HEK293 (cell line): ENCODE data around the gene IGFALS.

Experiments
- BCL11A ChIP-seq: fragments of 450-650 bp; formaldehyde crosslinking; IDR thresholded peaks from 2 replicates; pipeline ENCODE4 v1.5.1; 2016; ENCODE audit warnings: low read depth, missing biosample characterization, missing genetic modification characterization
- GLIS1 ChIP-seq: fragments of 450-650 bp; formaldehyde crosslinking; IDR thresholded peaks from 2 replicates; pipeline ENCODE4 v1.5.1; 2016; ENCODE audit warnings: missing biosample characterization, missing genetic modification characterization
- PRDM1 ChIP-seq: fragments of 450-650 bp; formaldehyde crosslinking; IDR thresholded peaks from 2 replicates; pipeline ENCODE4; 2016; ENCODE audit warnings: missing biosample characterization, missing genetic modification characterization
- RBAK ChIP-seq: fragments of 450-650 bp; formaldehyde crosslinking; IDR thresholded peaks from 2 replicates; pipeline ENCODE4 v1.5.1; 2016; ENCODE audit warnings: missing biosample characterization, missing genetic modification characterization
- REPIN1 ChIP-seq: fragments of 450-650 bp; formaldehyde crosslinking; IDR thresholded peaks from 2 replicates; pipeline ENCODE4 v1.5.1; 2017; ENCODE audit warnings: missing biosample characterization, missing genetic modification characterization, low read depth
- ZBTB17 ChIP-seq: fragments of 450-650 bp; formaldehyde crosslinking; IDR thresholded peaks from 2 replicates; pipeline ENCODE4 v1.5.1; 2016; ENCODE audit warnings: missing biosample characterization, missing genetic modification characterization
- ZFP37 ChIP-seq: fragments of 450-650 bp; formaldehyde crosslinking; IDR thresholded peaks from 2 replicates; pipeline ENCODE4 v1.5.1; 2016; ENCODE audit warnings: missing biosample characterization, missing genetic modification characterization
- ZNF132 ChIP-seq: fragments of 450-650 bp; formaldehyde crosslinking; IDR thresholded peaks from 2 replicates; pipeline ENCODE4 v1.5.1; 2017; ENCODE audit warnings: missing biosample characterization, missing genetic modification characterization, borderline replicate concordance
- ZNF16 ChIP-seq: fragments of 450-650 bp; formaldehyde crosslinking; IDR thresholded peaks from 2 replicates; pipeline ENCODE4 v1.5.1; 2016; ENCODE audit warnings: low read depth, missing biosample characterization, missing genetic modification characterization
- ZNF202 ChIP-seq: fragments of 450-650 bp; formaldehyde crosslinking; IDR thresholded peaks from 2 replicates; pipeline ENCODE4 v1.5.1; 2016; ENCODE audit warnings: missing biosample characterization, missing genetic modification characterization, borderline replicate concordance
- ZNF221 ChIP-seq: fragments of 450-650 bp; formaldehyde crosslinking; IDR thresholded peaks from 2 replicates; pipeline ENCODE4 v1.5.1; 2017; ENCODE audit warnings: missing biosample characterization, missing genetic modification characterization, borderline replicate concordance
- ZNF426 ChIP-seq: fragments of 450-650 bp; formaldehyde crosslinking; IDR thresholded peaks from 2 replicates; pipeline ENCODE4 v1.5.1; 2017; ENCODE audit warnings: missing biosample characterization, missing genetic modification characterization, mild to moderate bottlenecking, inconsistent platforms, moderate library complexity
- ZNF596 ChIP-seq: fragments of 450-650 bp; IDR thresholded peaks from 2 replicates; pipeline ENCODE4 v1.5.0; 2018; ENCODE audit warnings: missing biosample characterization, mild to moderate bottlenecking, missing genetic modification characterization, moderate library complexity
- ZNF626 ChIP-seq: fragments of 450-650 bp; sonication (Bioruptor Pico); formaldehyde crosslinking; IDR thresholded peaks from 2 replicates; pipeline ENCODE4 v1.5.1; 2018; ENCODE audit warnings: missing biosample characterization, missing genetic modification characterization, inconsistent platforms
- TF ChIP-seq, protein P1 (sequence below): sonication (generic); formaldehyde crosslinking; IDR thresholded peaks from 2 replicates; pipeline ENCODE4 v1.8.1; 2022; ENCODE audit warnings: mild to moderate bottlenecking, moderate library complexity, missing genetic modification reagents
- TF ChIP-seq, protein P2 (sequence below): fragments of 450-650 bp; formaldehyde crosslinking; IDR thresholded peaks from 2 replicates; pipeline ENCODE4 v1.5.1; 2016; ENCODE audit warnings: missing biosample characterization, missing genetic modification characterization
- TF ChIP-seq, protein P3 (sequence below): fragments of 450-650 bp; formaldehyde crosslinking; IDR thresholded peaks from 2 replicates; pipeline ENCODE4 v1.5.1; 2016; ENCODE audit warnings: missing biosample characterization, missing genetic modification characterization
- TF ChIP-seq, protein P4 (sequence below): fragments of 450-650 bp; formaldehyde crosslinking; conservative IDR thresholded peaks from 2 replicates; pipeline ENCODE4 v1.5.1; 2016; ENCODE audit warnings: low read depth, missing biosample characterization, missing genetic modification characterization
- TF ChIP-seq, protein P5 (sequence below): fragments of 450-650 bp; formaldehyde crosslinking; IDR thresholded peaks from 2 replicates; pipeline ENCODE4 v1.5.1; 2017; ENCODE audit warnings: missing biosample characterization, missing genetic modification characterization
- TF ChIP-seq, protein P6 (sequence below): fragments of 450-650 bp; formaldehyde crosslinking; IDR thresholded peaks from 2 replicates; pipeline ENCODE4 v1.5.1; 2017; ENCODE audit warnings: missing biosample characterization, missing genetic modification characterization
- TF ChIP-seq, protein P7 (sequence below): fragments of 450-650 bp; formaldehyde crosslinking; optimal IDR thresholded peaks from 2 replicates; pipeline ENCODE3; 2016; ENCODE audit warnings: missing biosample characterization, mild to moderate bottlenecking, missing genetic modification characterization

The IGFALS gene

DNA sequence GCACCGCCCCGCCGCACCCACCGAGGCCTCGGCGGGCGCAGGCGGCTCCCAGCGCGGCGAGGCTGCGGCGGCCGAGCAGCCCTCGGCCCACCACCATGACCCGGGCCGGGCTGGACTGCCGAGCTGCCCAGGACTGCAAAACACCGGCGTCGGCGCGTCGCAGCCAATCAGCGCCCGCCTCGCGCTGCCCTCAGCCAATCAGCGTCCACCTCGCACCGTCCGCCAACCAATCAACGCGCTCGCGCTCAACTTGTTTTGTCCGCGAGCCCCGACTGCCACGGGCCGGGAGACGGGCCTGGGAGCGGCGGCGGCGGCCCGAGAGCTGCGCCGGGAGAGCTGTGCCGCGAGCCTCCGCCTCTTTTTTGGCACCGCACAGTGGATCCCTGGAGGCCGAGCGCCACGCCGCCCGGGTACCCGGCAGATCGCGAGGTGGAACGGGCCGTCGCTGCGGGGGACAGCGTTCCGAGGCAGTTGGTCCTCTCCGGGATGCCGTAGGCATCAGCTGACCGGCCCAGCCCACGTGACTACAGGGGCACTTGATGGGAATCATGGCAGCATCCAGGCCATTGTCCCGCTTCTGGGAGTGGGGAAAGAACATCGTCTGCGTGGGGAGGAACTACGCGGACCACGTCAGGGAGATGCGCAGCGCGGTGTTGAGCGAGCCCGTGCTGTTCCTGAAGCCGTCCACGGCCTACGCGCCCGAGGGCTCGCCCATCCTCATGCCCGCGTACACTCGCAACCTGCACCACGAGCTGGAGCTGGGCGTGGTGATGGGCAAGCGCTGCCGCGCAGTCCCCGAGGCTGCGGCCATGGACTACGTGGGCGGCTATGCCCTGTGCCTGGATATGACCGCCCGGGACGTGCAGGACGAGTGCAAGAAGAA is 33.4 kb upstream of the IGFALS start, which contains the start of the genes FAHD1 and HAGH (continued):
- TF ChIP-seq, protein P1, sequence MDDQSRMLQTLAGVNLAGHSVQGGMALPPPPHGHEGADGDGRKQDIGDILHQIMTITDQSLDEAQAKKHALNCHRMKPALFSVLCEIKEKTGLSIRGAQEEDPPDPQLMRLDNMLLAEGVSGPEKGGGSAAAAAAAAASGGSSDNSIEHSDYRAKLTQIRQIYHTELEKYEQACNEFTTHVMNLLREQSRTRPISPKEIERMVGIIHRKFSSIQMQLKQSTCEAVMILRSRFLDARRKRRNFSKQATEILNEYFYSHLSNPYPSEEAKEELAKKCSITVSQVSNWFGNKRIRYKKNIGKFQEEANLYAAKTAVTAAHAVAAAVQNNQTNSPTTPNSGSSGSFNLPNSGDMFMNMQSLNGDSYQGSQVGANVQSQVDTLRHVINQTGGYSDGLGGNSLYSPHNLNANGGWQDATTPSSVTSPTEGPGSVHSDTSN (CRISPR knock-in tag), result peak; percentile 94
- peak; percentile 7; the same call in 1 of the 2 replicates for TF ChIP-seq ZNF221 (tag by site-specific recombination)
- no peak; the same call in 1 of the 2 replicates for TF ChIP-seq ZNF596
- TF ChIP-seq, protein P2, sequence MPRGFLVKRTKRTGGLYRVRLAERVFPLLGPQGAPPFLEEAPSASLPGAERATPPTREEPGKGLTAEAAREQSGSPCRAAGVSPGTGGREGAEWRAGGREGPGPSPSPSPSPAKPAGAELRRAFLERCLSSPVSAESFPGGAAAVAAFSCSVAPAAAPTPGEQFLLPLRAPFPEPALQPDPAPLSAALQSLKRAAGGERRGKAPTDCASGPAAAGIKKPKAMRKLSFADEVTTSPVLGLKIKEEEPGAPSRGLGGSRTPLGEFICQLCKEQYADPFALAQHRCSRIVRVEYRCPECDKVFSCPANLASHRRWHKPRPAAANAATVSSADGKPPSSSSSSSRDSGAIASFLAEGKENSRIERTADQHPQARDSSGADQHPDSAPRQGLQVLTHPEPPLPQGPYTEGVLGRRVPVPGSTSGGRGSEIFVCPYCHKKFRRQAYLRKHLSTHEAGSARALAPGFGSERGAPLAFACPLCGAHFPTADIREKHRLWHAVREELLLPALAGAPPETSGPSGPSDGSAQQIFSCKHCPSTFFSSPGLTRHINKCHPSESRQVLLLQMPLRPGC (tag by site-specific recombination), result peak; percentile 96
- no peak for TF ChIP-seq BCL11A (tag by site-specific recombination)
- TF ChIP-seq ZNF426, result no peak
- TF ChIP-seq, protein P3, sequence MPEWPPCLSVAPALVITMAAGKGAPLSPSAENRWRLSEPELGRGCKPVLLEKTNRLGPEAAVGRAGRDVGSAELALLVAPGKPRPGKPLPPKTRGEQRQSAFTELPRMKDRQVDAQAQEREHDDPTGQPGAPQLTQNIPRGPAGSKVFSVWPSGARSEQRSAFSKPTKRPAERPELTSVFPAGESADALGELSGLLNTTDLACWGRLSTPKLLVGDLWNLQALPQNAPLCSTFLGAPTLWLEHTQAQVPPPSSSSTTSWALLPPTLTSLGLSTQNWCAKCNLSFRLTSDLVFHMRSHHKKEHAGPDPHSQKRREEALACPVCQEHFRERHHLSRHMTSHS (tag by site-specific recombination), result peak; percentile 61
- no peak for TF ChIP-seq RBAK (tag by site-specific recombination)
- peak; percentile 94 for TF ChIP-seq GLIS1 (tag by site-specific recombination)
- TF ChIP-seq ZNF16 (tag by site-specific recombination), result no peak
- TF ChIP-seq, protein P4, sequence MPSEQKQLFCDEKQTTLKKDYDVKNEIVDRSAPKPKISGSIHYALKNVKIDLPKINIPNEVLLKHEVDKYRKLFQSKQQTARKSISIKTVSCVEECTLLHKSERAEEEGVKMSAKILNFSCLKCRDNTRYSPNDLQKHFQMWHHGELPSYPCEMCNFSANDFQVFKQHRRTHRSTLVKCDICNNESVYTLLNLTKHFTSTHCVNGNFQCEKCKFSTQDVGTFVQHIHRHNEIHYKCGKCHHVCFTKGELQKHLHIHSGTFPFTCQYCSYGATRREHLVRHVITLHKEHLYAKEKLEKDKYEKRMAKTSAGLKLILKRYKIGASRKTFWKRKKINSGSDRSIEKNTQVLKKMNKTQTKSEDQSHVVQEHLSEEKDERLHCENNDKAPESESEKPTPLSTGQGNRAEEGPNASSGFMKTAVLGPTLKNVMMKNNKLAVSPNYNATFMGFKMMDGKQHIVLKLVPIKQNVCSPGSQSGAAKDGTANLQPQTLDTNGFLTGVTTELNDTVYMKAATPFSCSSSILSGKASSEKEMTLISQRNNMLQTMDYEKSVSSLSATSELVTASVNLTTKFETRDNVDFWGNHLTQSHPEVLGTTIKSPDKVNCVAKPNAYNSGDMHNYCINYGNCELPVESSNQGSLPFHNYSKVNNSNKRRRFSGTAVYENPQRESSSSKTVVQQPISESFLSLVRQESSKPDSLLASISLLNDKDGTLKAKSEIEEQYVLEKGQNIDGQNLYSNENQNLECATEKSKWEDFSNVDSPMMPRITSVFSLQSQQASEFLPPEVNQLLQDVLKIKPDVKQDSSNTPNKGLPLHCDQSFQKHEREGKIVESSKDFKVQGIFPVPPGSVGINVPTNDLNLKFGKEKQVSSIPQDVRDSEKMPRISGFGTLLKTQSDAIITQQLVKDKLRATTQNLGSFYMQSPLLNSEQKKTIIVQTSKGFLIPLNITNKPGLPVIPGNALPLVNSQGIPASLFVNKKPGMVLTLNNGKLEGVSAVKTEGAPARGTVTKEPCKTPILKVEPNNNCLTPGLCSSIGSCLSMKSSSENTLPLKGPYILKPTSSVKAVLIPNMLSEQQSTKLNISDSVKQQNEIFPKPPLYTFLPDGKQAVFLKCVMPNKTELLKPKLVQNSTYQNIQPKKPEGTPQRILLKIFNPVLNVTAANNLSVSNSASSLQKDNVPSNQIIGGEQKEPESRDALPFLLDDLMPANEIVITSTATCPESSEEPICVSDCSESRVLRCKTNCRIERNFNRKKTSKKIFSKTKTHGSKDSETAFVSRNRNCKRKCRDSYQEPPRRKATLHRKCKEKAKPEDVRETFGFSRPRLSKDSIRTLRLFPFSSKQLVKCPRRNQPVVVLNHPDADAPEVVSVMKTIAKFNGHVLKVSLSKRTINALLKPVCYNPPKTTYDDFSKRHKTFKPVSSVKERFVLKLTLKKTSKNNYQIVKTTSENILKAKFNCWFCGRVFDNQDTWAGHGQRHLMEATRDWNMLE, result no peak; the same call in 1 of the 2 replicates
- TF ChIP-seq ZBTB17 (tag by site-specific recombination), result peak; percentile 96
- TF ChIP-seq REPIN1 (tag by site-specific recombination), result peak; percentile 73; the same call in 1 of the 2 replicates
- no peak for TF ChIP-seq ZNF132 (tag by site-specific recombination)
- no peak for TF ChIP-seq ZNF202
- no peak for TF ChIP-seq PRDM1 (tag by site-specific recombination)
- peak; percentile 99 for TF ChIP-seq ZFP37 (tag by site-specific recombination)
- TF ChIP-seq, protein P5, sequence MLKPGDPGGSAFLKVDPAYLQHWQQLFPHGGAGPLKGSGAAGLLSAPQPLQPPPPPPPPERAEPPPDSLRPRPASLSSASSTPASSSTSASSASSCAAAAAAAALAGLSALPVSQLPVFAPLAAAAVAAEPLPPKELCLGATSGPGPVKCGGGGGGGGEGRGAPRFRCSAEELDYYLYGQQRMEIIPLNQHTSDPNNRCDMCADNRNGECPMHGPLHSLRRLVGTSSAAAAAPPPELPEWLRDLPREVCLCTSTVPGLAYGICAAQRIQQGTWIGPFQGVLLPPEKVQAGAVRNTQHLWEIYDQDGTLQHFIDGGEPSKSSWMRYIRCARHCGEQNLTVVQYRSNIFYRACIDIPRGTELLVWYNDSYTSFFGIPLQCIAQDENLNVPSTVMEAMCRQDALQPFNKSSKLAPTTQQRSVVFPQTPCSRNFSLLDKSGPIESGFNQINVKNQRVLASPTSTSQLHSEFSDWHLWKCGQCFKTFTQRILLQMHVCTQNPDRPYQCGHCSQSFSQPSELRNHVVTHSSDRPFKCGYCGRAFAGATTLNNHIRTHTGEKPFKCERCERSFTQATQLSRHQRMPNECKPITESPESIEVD, result no peak
- TF ChIP-seq, protein P6, sequence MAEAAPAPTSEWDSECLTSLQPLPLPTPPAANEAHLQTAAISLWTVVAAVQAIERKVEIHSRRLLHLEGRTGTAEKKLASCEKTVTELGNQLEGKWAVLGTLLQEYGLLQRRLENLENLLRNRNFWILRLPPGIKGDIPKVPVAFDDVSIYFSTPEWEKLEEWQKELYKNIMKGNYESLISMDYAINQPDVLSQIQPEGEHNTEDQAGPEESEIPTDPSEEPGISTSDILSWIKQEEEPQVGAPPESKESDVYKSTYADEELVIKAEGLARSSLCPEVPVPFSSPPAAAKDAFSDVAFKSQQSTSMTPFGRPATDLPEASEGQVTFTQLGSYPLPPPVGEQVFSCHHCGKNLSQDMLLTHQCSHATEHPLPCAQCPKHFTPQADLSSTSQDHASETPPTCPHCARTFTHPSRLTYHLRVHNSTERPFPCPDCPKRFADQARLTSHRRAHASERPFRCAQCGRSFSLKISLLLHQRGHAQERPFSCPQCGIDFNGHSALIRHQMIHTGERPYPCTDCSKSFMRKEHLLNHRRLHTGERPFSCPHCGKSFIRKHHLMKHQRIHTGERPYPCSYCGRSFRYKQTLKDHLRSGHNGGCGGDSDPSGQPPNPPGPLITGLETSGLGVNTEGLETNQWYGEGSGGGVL (tag by site-specific recombination), result peak; percentile 39
- TF ChIP-seq, protein P7, sequence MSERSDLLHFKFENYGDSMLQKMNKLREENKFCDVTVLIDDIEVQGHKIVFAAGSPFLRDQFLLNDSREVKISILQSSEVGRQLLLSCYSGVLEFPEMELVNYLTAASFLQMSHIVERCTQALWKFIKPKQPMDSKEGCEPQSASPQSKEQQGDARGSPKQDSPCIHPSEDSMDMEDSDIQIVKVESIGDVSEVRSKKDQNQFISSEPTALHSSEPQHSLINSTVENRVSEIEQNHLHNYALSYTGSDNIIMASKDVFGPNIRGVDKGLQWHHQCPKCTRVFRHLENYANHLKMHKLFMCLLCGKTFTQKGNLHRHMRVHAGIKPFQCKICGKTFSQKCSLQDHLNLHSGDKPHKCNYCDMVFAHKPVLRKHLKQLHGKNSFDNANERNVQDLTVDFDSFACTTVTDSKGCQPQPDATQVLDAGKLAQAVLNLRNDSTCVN (tag by site-specific recombination), result peak; percentile 99
- TF ChIP-seq ZNF626 (tag by site-specific recombination), result no peak
